HepG2 (cell line): ENCODE results near the gene AUTS2. TPM values are rescaled to one million over a fixed set of nuclear protein-coding genes. Genes with fewer than 3 reads are reported as not detected.

ENCODE experiments used
- ATAC-seq: fragments of 200-7000 bp; cut with Tn5 transposase; 3 replicates; pipeline ENCODE4 v1.9.1; 2020; ENCODE audit warnings: mild to moderate bottlenecking, moderate library complexity
- BruUV-seq: library from RNA; stranded (reverse); fragments of 400-500 nt; replicated peaks from 2 replicates; lab custom pipeline; 2021; lab: Mats Ljungman, UMichigan
- CTCF ChIA-PET: fragments of 300-600 bp; formaldehyde crosslinking; extraction: SDS; loops from one replicate; lab custom pipeline; 2021; ENCODE audit warnings: low total read pairs, inconsistent platforms, low intra/inter-chr PET ratio; lab: Yijun Ruan, JAX
- POLR2A ChIA-PET: fragments of 350-600 bp; sonication (Branson Sonifier 250); formaldehyde crosslinking; loops from one replicate; lab custom pipeline; 2020; ENCODE audit warnings: antibody characterized with exemption, inconsistent platforms; lab: Yijun Ruan, JAX
- DNase-seq: peaks from one replicate; pipeline ENCODE4 v3.0.0-alpha.2; 2015; ENCODE audit warnings: low spot score
- FAIRE-seq: peaks from 3 replicates; lab custom pipeline; 2011; peaks lifted over from hg19 to GRCh38; lab: Jason Lieb, UNC
- H2AFZ ChIP-seq: one replicate; pipeline ENCODE4 v1.6.1; 2011; ENCODE audit warnings: low read length, inconsistent platforms
- H3K27ac ChIP-seq: fragments of 300-600 bp; 3 replicates; pipeline ENCODE4 v1.8.0; 2011; ENCODE audit warnings: mixed run types, mild to moderate bottlenecking, mixed read lengths, low read length, inconsistent platforms; ENCODE audit not compliant: insufficient read depth; ENCODE audit errors: extremely low read length
- H3K27me3 ChIP-seq, 2 experiments: fragments of 200-600 bp in 1 of 2; 2 replicates in 1 of 2; 3 replicates in 1 of 2; pipeline versions ENCODE4 v1.6.0 to v1.8.0; 2011; ENCODE audit warnings: low read length in 2 of 2, mild to moderate bottlenecking in 2 of 2, moderate library complexity in 2 of 2, inconsistent platforms in 1 of 2; ENCODE audit not compliant: insufficient read depth in 2 of 2, control insufficient read depth in 1 of 2
- H3K36me3 ChIP-seq, 2 experiments: fragments of 200-600 bp in 1 of 2; replicated peaks in 1 of 2; 2 replicates in 1 of 2; 3 replicates in 1 of 2; pipeline versions ENCODE4 v1.5.1 to v1.8.0; 2011; ENCODE audit warnings: low read length in 2 of 2, inconsistent platforms in 1 of 2; ENCODE audit not compliant: insufficient read depth in 2 of 2, control insufficient read depth in 1 of 2
- H3K4me1 ChIP-seq: 2 replicates; pipeline ENCODE4 v1.5.1; 2012; ENCODE audit warnings: low read length, inconsistent platforms; ENCODE audit not compliant: insufficient read depth
- H3K4me2 ChIP-seq: 2 replicates; pipeline ENCODE4 v1.6.0; 2011; ENCODE audit warnings: low read depth, low read length, inconsistent platforms
- H3K4me3 ChIP-seq, 3 experiments: fragments of 200-600 bp in 1 of 3; sonication (generic), shearing (Covaris generic) in 1 of 3; replicated peaks in 1 of 3; 2 replicates each; pipeline ENCODE4 v1.5.1; 2011 to 2016; ENCODE audit warnings: low read length in 3 of 3, inconsistent platforms in 2 of 3, low read depth in 2 of 3, mild to moderate bottlenecking in 2 of 3, control low read depth in 1 of 3, mixed read lengths in 1 of 3; ENCODE audit not compliant: insufficient read depth in 1 of 3
- H3K79me2 ChIP-seq: one replicate; pipeline ENCODE4 v1.6.1; 2011; ENCODE audit warnings: low read length, inconsistent platforms; ENCODE audit not compliant: insufficient read depth
- H3K9ac ChIP-seq: 2 replicates; pipeline ENCODE4 v1.6.0; 2011; ENCODE audit warnings: mild to moderate bottlenecking, low read depth, low read length, inconsistent platforms; ENCODE audit not compliant: insufficient read depth
- H3K9me3 ChIP-seq: 2 replicates; pipeline ENCODE4 v1.5.1; 2012; ENCODE audit warnings: mild to moderate bottlenecking, low read length
- H4K20me1 ChIP-seq: 2 replicates; pipeline ENCODE4 v1.6.0; 2011; ENCODE audit warnings: inconsistent platforms, mild to moderate bottlenecking, low read length, moderate library complexity; ENCODE audit not compliant: insufficient read depth
- ASH2L ChIP-seq: fragments of 300-600, 200-600 bp; sonication (generic); IDR thresholded peaks from 2 replicates; pipeline ENCODE4 v1.7.0; 2017; ENCODE audit warnings: low read depth, mild to moderate bottlenecking, moderate library complexity, mixed read lengths, low read length; ENCODE audit not compliant: insufficient read length
- CTCF ChIP-seq: sonication (generic); formaldehyde crosslinking; IDR thresholded peaks from 2 replicates; pipeline ENCODE4 v1.5.0; 2020; ENCODE audit warnings: mild to moderate bottlenecking, missing genetic modification reagents, moderate library complexity
- HNRNPH1 ChIP-seq: fragments of 200-400 bp; formaldehyde crosslinking; optimal IDR thresholded peaks from 2 replicates; pipeline ENCODE3; 2017; ENCODE audit warnings: mild to moderate bottlenecking, low read depth, low read length
- KLF12 ChIP-seq: sonication (generic); formaldehyde crosslinking; IDR thresholded peaks from 2 replicates; pipeline ENCODE4 v1.4.0; 2020; ENCODE audit warnings: missing genetic modification reagents, borderline replicate concordance
- SALL1 ChIP-seq: sonication (generic); formaldehyde crosslinking; IDR thresholded peaks from 2 replicates; pipeline ENCODE4 v1.8.0; 2022; ENCODE audit warnings: mild to moderate bottlenecking, missing genetic modification reagents
- TEAD2 ChIP-seq: sonication (generic); formaldehyde crosslinking; IDR thresholded peaks from 2 replicates; pipeline ENCODE4 v1.9.0; 2021; ENCODE audit warnings: missing genetic modification reagents
- ZNF7 ChIP-seq: IDR thresholded peaks from 2 replicates; pipeline ENCODE4 v1.6.1; 2016; ENCODE audit warnings: missing biosample characterization, missing genetic modification reagents
- ZNF75D ChIP-seq: sonication (generic); formaldehyde crosslinking; IDR thresholded peaks from 2 replicates; pipeline ENCODE4 v1.8.1; 2023; ENCODE audit warnings: missing genetic modification reagents, mild to moderate bottlenecking, borderline replicate concordance
- ZNF792 ChIP-seq: IDR thresholded peaks from 2 replicates; pipeline ENCODE4 v1.6.1; 2016
- WGBS: methylation state at CpG from one replicate; pipeline ENCODE4 v1.1.6; 2017; ENCODE audit warnings: low lambda C conversion rate; 5-methylcytosine and 5-hydroxymethylcytosine counted together
- in situ Hi-C: cut with HindIII; loops from 2 replicates; pipeline ENCODE4 v1.10.0; 2017; ENCODE audit warnings: low pct_unique_long_range_greater_than_20kb; ENCODE audit not compliant: extremely low pct_ligation_motif_present
- intact Hi-C: fragments of 100-400 bp; cut with micrococcal nuclease; formaldehyde crosslinking; loops from one replicate; pipeline ENCODE4 v1.10.0; 2022; ENCODE audit not compliant: unreplicated experiment
- polyA plus RNA-seq, 8 experiments: library from polyadenylated mRNA; depleted of rRNA in 3 of 8; stranded (reverse) in 7 of 8; unstranded in 1 of 8; fragments of >200 nt; fragmentation: Illumina TruSeq in 4 of 8; extraction: Trizol in 4 of 8; gene quantifications; 2 replicates each; pipeline versions ENCODE4 v1.2.1 to v1.2.3, GENCODE V29; 2011 to 2016; ENCODE audit warnings: low read depth in 4 of 8, missing spikeins in 1 of 8, mixed read lengths in 1 of 8; ENCODE audit not compliant: insufficient read depth in 1 of 8
- total RNA-seq, 5 experiments: library from RNA; depleted of rRNA; stranded (reverse); fragments of >200 nt; fragmentation: Illumina TruSeq; extraction: Trizol; gene quantifications; 2 replicates each; pipeline ENCODE4 v1.2.3, GENCODE V29; 2016; ENCODE audit warnings: low read depth in 1 of 5

The AUTS2 gene
- total and polyA plus RNA-seq, 2 of the 13 experiments (the other 11 are each of a cell fraction or from before 2014, with no cell fraction given) = 0.38 TPM; not detected in 1

GRCh38 chr7:70334295-70334694 is 736.0 kb downstream of the AUTS2 start:
- H3K4me2 ChIP-seq = no peak overlapping the region
- H4K20me1 ChIP-seq = no peaks in the 10 kb centered on the region
- peaks cover 4% of the 10 kb centered on the region; the same call in 1 of the 2 replicates for H3K9me3 ChIP-seq
- ChIA-PET CTCF (no interaction called here), POLR2A (no interaction called here)
- no peaks in the 10 kb centered on the region for H3K4me1 ChIP-seq
- no peaks in the 10 kb centered on the region for H3K79me2 ChIP-seq
- in situ Hi-C loops = no loop called here
- no peak for TF ChIP-seq ZNF75D
- TF ChIP-seq SALL1 (CRISPR knock-in tag) = no peak
- TF ChIP-seq CTCF (CRISPR knock-in tag) = no peak
- no peak for TF ChIP-seq KLF12 (CRISPR knock-in tag)
- no peak for TF ChIP-seq ZNF792
- no peak for FAIRE-seq
- DNase-seq = no peak
- H3K36me3 ChIP-seq = no peaks in the 10 kb centered on the region
- intact Hi-C loops = no loop called here
- no TSS peak for BruUV-seq
- no peaks in the 10 kb centered on the region for H3K27me3 ChIP-seq
- no peak for ATAC-seq
- no peak overlapping the region for H3K9ac ChIP-seq
- H3K4me3 ChIP-seq = no peak overlapping the region
- 2% methylated on average over 2 of the region's 2 CpGs for WGBS
- no peak overlapping the region for H2AFZ ChIP-seq
- no peak overlapping the region for H3K27ac ChIP-seq

GRCh38 chr7:70334871-70335270 is 736.6 kb downstream of the AUTS2 start:
- WGBS = 18% methylated on average over 2 of the region's 2 CpGs
- in situ Hi-C loops = no loop called here
- no peaks in the 10 kb centered on the region for H3K36me3 ChIP-seq

More at GRCh38 chr7:70334871-70335270, 736.6 kb downstream of the AUTS2 start:
- Histone ChIP-seq H3K4me1 (no peaks in the 10 kb centered on the region), H2AFZ (no peak overlapping the region), H3K9me3 (peaks cover 4% of the 10 kb centered on the region; the same call in 1 of the 2 replicates), H3K27me3 (no peaks in the 10 kb centered on the region), H4K20me1 (no peaks in the 10 kb centered on the region), H3K4me2 (no peak overlapping the region), H3K9ac (no peak overlapping the region), H3K27ac (no peak overlapping the region)
- FAIRE-seq (no peak), DNase-seq (no peak), ATAC-seq (no peak)
- intact Hi-C loops = no loop called here
- CTCF ChIA-PET = no interaction called here
- no peak for TF ChIP-seq TEAD2 (CRISPR knock-in tag)
- no peak for TF ChIP-seq ZNF7 (CRISPR knock-in tag)
- no peak for TF ChIP-seq HNRNPH1
- no peak for TF ChIP-seq ASH2L
- TF ChIP-seq, all 625 proteins: peak for 0
- POLR2A ChIA-PET = no interaction called here
- no peak overlapping the region for H3K4me3 ChIP-seq
- no TSS peak for BruUV-seq
- H3K79me2 ChIP-seq = no peaks in the 10 kb centered on the region
